LNCAP (cell line): ENCODE measurements around the gene TRIO.

Experiments
- TF ChIP-seq, protein P1 (sequence below): fragments of 450-650 bp; IDR thresholded peaks from 2 replicates; pipeline ENCODE4 v1.5.1; 2017; ENCODE audit warnings: mild to moderate bottlenecking

The TRIO gene

DNA sequence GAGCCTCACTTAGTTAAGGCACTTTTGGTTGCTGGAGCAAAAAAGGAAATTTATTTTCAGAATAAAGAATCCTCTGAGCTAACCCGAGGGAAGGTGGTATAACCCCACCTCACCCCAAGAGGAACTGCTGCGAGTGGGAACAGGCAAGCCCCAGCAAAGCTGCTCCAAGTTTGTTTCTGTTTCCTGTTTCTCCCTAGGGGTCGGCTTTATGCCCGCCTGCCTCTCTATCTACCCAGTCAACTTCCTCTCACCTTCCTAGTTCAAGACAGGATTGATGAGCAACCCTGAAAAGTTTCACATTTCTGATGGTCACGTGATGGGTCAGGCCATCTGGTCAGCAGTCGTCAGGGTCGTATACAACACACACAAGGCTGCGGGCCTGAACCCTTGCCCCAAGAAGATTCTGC is 31.1 kb downstream of the TRIO start:
- TF ChIP-seq, protein P1, sequence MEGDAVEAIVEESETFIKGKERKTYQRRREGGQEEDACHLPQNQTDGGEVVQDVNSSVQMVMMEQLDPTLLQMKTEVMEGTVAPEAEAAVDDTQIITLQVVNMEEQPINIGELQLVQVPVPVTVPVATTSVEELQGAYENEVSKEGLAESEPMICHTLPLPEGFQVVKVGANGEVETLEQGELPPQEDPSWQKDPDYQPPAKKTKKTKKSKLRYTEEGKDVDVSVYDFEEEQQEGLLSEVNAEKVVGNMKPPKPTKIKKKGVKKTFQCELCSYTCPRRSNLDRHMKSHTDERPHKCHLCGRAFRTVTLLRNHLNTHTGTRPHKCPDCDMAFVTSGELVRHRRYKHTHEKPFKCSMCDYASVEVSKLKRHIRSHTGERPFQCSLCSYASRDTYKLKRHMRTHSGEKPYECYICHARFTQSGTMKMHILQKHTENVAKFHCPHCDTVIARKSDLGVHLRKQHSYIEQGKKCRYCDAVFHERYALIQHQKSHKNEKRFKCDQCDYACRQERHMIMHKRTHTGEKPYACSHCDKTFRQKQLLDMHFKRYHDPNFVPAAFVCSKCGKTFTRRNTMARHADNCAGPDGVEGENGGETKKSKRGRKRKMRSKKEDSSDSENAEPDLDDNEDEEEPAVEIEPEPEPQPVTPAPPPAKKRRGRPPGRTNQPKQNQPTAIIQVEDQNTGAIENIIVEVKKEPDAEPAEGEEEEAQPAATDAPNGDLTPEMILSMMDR: no peak

DNA sequence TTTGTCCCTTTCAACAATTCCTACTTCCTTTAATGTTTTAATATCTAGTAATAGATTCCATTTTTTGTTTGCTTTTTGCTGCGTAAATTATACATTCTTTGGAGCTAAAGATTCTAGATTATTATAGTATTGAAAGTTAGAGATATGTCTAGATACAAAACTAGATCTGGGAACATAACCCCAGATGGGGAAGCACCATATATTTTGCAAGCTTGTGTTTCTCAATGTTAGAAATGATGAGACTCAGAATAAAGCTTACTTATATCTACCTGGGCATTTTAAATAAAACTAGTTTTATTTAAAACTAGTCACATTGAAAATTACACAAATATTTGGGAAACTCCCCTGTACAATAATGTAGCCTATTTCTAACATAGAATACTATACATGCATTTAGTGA is 32.2 kb downstream of the TRIO start:
- TF ChIP-seq, protein P1: no peak

DNA sequence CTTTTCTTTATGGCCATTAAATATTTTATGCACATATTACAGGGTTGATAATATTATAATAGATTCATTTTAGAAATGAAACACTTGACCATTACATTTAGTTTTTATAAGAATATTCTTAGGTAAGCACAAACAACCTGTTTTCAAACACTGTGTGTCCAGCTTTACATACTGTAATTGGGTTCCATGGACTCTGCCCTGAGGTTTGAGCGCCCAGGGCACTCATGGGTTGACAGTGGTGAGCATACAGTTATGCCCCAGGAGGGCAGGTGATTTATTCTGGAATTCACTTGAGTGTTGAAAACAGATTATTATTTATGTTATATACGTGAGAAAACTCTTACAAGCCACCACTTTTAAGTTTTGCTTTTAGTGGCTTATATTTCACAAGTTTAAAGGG is 33.7 kb downstream of the TRIO start:
- TF ChIP-seq, protein P1: no peak

DNA sequence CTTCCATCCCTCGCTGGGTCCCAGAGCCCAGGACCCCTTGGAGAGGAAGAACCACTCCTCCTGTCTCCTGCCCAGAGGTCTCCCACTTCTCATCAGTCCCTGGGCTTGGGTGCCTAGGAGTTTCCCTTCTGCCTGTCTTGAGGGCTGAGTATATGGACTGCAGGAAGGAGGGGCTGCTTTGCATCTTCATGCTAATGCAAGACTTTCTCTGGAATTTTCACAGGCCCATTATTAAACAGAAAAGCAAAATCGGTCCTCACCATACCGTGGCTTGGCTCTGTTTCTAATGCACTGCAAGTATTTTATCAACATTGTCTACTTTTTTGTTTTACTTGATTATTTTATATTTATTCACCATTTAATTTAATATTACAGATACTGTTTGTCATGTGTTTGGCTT is 34.5 kb downstream of the TRIO start:
- TF ChIP-seq, protein P1: no peak

DNA sequence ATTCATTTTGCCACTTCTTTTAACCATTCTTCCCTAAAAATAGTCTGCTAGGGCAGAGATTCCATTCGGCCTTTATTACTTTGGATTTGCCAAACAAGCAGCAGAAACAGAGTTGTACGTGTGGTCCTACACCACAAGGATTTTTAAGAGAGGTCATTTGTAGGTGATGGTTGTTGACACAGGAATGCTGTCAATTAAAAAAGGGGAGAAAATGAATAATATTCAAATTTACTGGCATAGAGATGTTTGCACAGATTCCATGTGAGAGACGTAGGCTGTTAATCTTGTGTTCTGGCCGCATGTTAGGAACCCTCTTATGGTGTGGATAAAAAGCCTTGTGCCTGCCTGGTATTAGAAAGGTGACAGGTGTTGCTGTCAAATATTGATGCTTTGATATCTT is 34.9 kb downstream of the TRIO start:
- TF ChIP-seq, protein P1: no peak

DNA sequence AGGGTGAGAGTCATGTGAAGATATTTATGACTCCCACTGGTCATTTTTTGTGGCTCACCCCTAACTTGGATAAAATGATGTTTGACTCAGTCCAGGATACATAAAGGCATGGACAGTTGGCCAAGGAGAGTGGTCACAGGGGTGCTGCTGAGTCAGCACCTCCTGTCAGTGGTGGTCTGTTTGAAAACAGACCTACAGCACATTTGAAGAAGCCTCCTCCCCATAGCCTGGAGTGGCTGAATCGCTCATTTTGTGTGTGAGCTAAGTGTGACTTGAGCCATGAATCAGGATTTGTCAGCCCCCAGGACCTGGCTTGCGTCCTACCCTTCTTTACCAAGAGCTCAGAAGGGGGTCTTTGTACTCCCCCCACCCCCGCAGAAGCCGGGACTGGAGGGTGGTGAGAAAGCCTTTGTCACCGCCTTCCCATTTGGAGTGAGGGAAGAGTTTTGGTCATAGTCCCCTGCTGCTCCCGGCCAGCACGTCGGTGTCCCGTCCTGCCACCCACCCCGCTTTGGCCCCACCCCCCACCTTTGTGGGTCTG is 35.6 kb downstream of the TRIO start:
- TF ChIP-seq, protein P1: no peak

DNA sequence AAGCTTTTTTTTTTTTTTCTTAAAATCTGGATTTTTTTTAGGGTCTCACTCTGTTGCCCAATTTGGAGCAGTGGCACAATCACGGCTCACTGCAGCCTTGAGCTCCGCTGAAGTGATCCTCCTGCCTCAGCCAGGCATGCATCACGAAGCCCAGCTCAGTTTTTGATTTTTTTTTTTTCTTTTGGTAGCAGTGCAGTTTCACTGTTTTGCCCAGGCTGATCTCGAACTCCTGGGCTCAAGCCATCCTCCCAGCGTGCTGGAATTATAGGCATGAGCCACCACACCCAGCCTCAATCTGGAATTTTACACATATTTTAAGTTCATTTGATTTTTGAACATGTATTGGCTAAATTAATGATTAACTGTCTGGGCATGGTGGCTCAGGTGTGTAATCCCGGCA is 36.3 kb downstream of the TRIO start:
- TF ChIP-seq, protein P1: no peak

DNA sequence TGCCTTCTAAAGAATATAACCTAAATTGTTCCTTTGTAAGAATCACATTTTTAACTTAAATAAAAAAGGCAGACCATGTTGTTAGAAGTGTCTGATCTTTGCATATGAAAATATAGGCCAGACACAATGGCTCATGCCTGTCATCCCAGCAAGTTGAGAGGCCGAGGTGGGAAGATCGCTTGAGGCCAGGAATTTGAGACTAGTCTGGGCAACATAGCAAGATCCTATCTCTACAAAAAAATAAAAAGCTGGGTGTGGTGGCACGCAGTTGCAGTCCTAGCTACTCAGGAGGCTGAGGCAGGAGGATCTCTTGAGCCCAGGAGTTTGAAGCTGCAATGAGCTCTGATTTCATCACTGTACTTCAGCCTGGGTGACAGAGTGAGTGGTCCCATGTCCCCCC is 37.3 kb downstream of the TRIO start:
- TF ChIP-seq, protein P1: no peak
